ENCODE results near the gene PTS.

Gene PTS

DNA sequence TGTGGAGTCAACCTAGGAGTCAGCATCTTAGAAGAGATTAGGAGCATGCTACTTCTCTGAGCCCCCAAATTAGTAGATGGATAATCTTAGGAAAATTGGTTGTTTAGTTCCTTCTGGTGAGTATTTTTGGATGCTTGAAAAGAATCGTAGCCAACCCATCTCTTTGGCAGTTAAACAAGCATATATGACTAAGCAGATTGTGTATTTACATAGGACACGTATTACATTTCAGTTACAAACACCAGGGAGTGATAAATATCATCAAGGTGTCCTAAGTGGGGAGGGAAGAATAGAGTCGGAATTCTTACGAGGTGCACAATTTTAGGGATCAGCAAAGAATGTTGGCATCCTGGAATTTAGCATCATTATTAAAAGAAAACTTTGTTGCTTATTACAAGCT, 21.0 kb downstream of the PTS start:
- H3K27ac ChIP-seq: no peak overlapping the region
- TF ChIP-seq, protein P1, sequence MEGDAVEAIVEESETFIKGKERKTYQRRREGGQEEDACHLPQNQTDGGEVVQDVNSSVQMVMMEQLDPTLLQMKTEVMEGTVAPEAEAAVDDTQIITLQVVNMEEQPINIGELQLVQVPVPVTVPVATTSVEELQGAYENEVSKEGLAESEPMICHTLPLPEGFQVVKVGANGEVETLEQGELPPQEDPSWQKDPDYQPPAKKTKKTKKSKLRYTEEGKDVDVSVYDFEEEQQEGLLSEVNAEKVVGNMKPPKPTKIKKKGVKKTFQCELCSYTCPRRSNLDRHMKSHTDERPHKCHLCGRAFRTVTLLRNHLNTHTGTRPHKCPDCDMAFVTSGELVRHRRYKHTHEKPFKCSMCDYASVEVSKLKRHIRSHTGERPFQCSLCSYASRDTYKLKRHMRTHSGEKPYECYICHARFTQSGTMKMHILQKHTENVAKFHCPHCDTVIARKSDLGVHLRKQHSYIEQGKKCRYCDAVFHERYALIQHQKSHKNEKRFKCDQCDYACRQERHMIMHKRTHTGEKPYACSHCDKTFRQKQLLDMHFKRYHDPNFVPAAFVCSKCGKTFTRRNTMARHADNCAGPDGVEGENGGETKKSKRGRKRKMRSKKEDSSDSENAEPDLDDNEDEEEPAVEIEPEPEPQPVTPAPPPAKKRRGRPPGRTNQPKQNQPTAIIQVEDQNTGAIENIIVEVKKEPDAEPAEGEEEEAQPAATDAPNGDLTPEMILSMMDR (conservative IDR thresholded peaks at IDR 0.05): no peak

DNA sequence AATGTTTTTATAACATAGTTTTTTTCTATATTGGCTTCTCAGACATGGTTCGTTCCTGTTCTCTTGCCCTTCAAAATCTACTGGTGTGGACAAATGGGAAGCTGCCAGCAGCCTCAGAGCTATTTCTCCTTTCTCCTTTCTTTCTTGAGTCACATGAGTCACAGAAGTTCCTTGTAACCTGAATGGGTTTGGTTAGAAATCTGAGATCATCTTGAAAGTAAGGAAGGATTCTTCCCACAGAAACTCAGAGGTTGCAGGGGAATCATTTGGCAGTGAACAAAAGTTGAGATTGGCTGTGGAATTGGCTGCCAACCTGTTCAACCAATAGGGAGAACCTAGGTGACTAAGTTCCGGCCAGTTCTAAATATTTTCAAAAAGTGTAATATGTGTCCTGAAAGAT, 22.0 kb downstream of the PTS start:
- TF ChIP-seq, protein P1 (conservative IDR thresholded peaks at IDR 0.05): no peak
- H3K27ac ChIP-seq: no peak overlapping the region

DNA sequence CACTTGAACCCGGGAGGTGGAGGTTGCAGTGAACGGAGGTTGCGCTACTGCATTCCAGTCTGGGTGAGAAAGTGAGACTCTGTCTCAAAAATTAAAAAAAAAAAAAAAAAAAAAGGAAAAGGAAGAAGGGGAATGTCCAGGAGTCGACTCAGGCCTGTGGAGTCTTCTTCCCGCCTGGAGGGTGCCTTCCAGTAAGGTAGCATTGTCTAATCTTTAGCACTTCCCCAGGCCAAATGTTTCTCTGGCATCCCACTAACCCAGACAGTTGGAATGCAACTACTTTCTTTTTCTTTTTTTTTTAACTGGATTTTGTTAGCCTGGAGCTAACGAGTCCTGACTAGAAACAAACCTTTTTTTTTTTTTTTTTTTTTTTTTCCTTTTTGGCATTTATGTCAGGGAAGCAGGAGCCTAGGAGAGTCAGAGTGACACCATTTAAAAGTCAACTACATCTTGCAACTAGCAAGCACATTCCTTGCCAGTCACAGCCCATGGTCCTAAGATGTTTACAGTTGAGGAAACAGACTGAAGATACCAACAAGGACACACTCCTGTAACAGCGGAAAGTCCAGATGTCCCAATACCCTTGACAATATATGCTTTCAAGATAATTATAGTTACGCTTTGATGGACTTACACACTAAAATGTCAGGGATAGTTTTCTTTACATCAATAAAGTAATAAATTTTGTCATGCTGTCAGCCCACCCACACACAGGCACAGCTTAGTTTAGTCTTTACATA, 23.8 kb downstream of the PTS start:
- TF ChIP-seq, protein P1 (conservative IDR thresholded peaks at IDR 0.05): no peak
- H3K27ac ChIP-seq: no peak overlapping the region

DNA sequence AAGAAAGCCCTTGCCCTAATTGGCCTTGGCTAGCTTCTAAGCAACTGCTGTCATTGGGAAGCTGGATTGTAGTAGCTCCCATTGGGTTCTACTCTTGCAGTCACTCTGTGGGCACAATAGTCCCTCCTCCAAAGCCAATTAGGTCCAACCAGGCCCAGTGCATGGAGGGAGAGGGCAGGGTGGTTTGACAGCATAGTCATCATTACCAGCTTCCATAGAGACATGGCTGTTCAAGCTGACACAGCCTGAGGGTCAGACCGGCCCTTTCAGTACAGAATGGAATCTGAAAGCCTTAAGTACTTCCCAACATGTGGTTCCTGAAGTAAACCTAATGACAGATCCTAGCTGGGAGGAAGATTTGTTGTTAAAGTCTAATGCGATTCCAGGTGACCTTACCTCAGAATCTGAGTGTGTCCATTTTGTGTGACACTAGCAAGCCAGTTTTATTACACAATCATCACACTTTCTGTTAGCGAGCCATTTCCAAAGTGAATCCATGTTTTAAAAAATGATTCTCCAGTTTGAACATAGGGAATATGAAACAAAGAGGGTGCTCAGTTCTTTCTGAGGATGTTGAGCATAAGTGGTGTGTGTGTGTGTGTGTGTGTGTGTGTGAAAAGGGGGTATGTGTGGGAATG, 27.5 kb downstream of the PTS start:
- TF ChIP-seq, protein P1 (conservative IDR thresholded peaks at IDR 0.05): no peak
- no peak overlapping the region for H3K27ac ChIP-seq

DNA sequence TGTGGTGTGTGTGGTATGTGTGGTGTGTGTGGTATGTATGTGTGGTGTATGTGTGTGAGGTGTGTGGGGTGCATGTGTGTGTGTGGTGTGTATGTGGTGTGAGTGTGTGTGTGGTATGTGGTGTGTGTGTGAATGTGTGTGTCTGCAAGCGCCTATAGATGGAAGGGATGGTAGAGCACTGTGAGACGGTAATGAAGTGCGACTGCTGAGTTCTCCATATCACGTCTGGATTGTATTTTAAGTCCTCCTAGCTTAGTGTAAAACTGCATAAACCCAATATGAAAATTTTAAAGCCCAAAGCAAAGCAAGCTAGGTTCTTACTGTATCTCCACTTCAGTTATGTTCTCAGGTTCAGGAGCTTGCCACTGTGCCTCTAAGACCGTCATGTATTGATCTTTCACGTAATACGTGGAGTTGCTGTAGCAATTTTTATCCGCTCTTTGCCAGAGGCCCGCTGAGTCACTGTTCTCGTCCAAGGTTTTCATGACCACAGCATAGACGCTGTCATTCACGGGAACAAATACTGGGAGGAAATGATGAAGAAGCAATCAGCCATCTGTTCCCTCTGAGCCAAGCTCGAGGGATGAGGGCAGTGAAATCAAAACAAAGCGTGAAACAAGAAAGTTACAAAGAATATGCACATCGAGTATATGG, 29.0 kb downstream of the PTS start:
- TF ChIP-seq, protein P1 (conservative IDR thresholded peaks at IDR 0.05): no peak
- H3K27ac ChIP-seq: no peak overlapping the region

DNA sequence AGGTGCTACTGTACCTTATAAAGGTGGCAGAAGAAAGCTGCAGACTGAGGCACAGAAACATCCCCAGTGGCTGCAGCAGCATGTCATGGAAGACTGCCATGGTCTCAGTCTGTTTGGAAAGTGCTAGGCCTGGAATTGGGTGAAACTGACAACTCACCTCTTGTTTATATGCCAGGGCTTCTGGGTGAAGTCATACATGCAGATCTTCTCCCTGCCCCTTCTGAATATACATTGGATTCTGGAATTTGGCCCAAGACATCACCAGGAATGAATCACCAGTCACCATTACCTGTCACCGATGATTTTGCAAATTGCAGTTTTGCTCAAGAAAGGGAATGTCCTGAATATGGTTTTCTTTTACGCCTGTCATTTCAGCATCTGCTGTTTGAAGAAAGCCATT, 34.3 kb downstream of the PTS start, which contains the start of gene PLET1:
Gene PLET1, minus strand, starts transcription at position 371 of the 400 bp plus-strand sequence. Its CDS starts 271 bp downstream, at position 100.
- TF ChIP-seq, protein P1 (conservative IDR thresholded peaks at IDR 0.05): no peak
- H3K27ac ChIP-seq: no peak within 1 kb of the TSS

DNA sequence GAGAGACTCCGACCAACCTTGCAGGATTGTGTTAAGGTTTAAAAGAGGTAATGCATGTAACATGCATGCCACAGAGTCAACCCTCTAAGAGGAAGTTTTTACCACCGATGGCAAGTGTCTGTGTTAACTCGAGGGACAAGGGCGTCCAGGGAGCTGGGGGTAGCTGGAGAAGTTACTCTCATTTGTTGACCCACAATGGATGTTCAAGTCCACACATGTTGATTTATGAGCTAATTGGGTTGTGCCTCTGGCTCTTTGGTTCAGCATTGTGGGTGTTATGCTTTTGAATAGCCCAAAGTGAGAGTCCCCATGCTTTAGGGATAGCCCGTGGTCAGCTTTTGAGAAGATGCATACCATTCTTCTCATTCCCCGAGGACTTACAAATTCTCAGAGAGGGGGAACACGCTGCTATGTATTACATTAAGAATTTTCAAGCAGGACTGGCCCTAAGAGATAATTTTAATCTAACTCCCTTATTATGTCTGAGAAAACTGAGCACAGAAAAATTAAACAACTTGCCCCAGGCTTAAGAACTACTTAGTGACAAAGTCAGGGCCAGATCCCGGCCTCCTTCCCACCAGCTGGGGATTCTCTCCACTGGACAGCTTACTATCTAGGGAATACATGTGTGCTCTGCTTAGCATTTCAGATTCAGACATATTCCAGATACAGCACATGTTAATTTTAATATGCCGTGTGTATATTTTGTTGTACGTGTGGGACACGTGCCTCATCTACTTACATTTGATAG, 39.6 kb downstream of the PTS start:
- TF ChIP-seq, protein P1 (conservative IDR thresholded peaks at IDR 0.05): no peak
- H3K27ac ChIP-seq: no peak overlapping the region
